Tibial nerve (tissue), 4 donors: Measurements from ENCODE around the gene LRRC1. TPM values are rescaled to one million over a fixed set of nuclear protein-coding genes. Genes with fewer than 3 reads are reported as not detected.

Source experiments
- DNase-seq, 2 donors: peaks; one replicate each; pipeline ENCODE4 v3.0.0-alpha.2; 2019; ENCODE audit warnings: low spot score in 2 of 2
- H3K27ac ChIP-seq, 4 donors: fragments of 200-600 bp; sonication (generic) in 3 of 4; one replicate each; pipeline ENCODE4 v1.5.1; 2017 to 2019; ENCODE audit warnings: mild to moderate bottlenecking in 1 of 4
- H3K27me3 ChIP-seq, 2 donors: fragments of 200-600 bp; sonication (generic) in 1 of 2; one replicate each; pipeline versions ENCODE4 v1.5.1 to v1.6.0; 2017 to 2019
- H3K36me3 ChIP-seq, 3 donors: fragments of 200-600 bp; sonication (generic); one replicate each; pipeline ENCODE4 v1.5.1; 2018 to 2019
- H3K4me1 ChIP-seq, 4 donors: fragments of 200-600 bp; sonication (generic) in 3 of 4; one replicate each; pipeline ENCODE4 v1.5.1; 2017 to 2019
- H3K4me3 ChIP-seq, 4 donors: fragments of 200-600 bp; sonication (generic) in 3 of 4; one replicate each; pipeline ENCODE4 v1.5.1; 2017 to 2019; ENCODE audit warnings: mild to moderate bottlenecking in 1 of 4, moderate library complexity in 1 of 4
- H3K9me3 ChIP-seq, 4 donors: fragments of 200-600 bp; sonication (generic) in 3 of 4; one replicate each; pipeline ENCODE4 v1.5.1; 2017 to 2019
- CTCF ChIP-seq, 5 experiments: fragments of 200-600 bp in 3 of 5; fragments of 450-650 bp in 2 of 5; sonication (generic) in 3 of 5; IDR thresholded peaks; one replicate each; pipeline ENCODE4 v1.5.1; 2016 to 2019; ENCODE audit warnings: antibody characterized with exemption in 5 of 5, mild to moderate bottlenecking in 3 of 5, moderate library complexity in 2 of 5
- EP300 ChIP-seq, 2 donors: sonication (generic); formaldehyde crosslinking; IDR thresholded peaks; one replicate each; pipeline ENCODE4 v1.6.1; 2017; ENCODE audit warnings: antibody characterized with exemption in 2 of 2, mild to moderate bottlenecking in 1 of 2
- POLR2A ChIP-seq, 2 donors: fragments of 450-650 bp; IDR thresholded peaks; one replicate each; pipeline ENCODE4 v1.6.1; 2017; ENCODE audit warnings: antibody characterized with exemption in 2 of 2, mild to moderate bottlenecking in 2 of 2, moderate library complexity in 2 of 2
- WGBS, 2 donors: methylation state at CpG; one replicate each; pipeline ENCODE4 v1.1.5; 2018; 5-methylcytosine and 5-hydroxymethylcytosine counted together
- total RNA-seq, 4 donors: library from RNA; depleted of rRNA; stranded (reverse); fragments of >200 nt; gene quantifications; one replicate each; pipeline ENCODE4 v1.1.0, GENCODE V29; 2016

The LRRC1 gene
- total RNA-seq, 4 donors from 2014 or later = 22.8 to 50.0 (median 39.6) TPM

DNA sequence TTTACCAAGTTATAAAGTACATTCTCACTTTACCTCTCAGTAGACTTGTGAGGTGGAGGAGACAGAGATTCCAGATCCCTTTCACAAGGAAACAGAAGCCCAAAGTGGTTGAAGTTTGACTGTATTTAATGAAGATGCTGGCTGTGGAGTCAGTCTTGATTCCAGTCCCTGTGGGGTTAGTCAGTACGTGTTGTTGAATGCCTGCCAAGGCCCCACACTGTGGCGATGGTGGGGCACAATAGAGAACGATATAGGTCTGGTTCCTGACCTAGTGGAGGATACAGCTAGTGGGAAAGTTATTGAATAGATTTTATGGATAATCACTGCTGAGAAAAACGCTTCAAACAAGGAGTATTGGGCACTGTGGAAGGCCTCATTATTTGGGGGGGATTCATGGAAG is 71.4 kb downstream of the LRRC1 start:
- Histone ChIP-seq H3K9me3 (no peaks in the 10 kb centered on the region), H3K4me3 (no peak overlapping the region), H3K27me3 (no peaks in the 10 kb centered on the region), H3K4me1 (peaks cover 0 to 46% (median 21%) of the 10 kb centered on the region in 4 donors), H3K36me3 (no peaks in the 10 kb centered on the region), H3K27ac (peak overlapping the region in 2 of 4 donors; percentile 1 to 66)
- DNase-seq = no peak
- TF ChIP-seq POLR2A (IDR thresholded peaks at IDR 0.05) (no peak), CTCF (IDR thresholded peaks at IDR 0.05) (no peak), EP300 (IDR thresholded peaks at IDR 0.05) (no peak)
- WGBS, 2 donors = 41 to 45% methylated on average over 4 of the region's 4 CpGs

- TF ChIP-seq CTCF (IDR thresholded peaks at IDR 0.05) = no peak
- TF ChIP-seq EP300 (IDR thresholded peaks at IDR 0.05) = no peak
- no peak for TF ChIP-seq POLR2A (IDR thresholded peaks at IDR 0.05)
- peaks cover 0 to 4% (median 0%) of the 10 kb centered on the region in 4 donors for H3K9me3 ChIP-seq
- H3K27me3 ChIP-seq = no peaks in the 10 kb centered on the region
- no peaks in the 10 kb centered on the region for H3K36me3 ChIP-seq
- peaks cover 0 to 22% (median 4%) of the 10 kb centered on the region in 4 donors for H3K4me1 ChIP-seq
- no peak overlapping the region for H3K27ac ChIP-seq
- no peak overlapping the region for H3K4me3 ChIP-seq
- no peak for DNase-seq
Measured at GRCh38 chr6:53868626-53869025, 73.8 kb downstream of the LRRC1 start.

DNA sequence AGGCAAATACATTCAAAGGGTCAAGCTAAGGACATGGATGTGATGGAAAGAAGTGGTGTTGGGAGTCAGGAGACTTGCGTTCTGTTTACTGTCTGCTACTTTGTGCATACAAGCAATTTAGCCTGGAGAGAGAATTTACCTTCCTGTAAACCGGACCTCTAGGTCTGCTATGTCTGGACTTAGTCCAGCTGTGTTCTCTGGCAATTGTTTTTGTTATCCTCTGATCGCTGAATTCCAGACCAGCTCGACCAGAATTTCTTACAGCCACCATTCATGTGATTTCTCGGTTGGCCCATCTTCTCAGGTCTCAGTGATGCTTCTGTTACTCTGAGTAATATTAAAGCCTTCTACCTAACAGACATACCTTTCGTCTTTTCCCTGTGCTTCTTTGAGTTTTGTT is 75.2 kb downstream of the LRRC1 start:
- Histone ChIP-seq H3K27me3 (no peaks in the 10 kb centered on the region), H3K4me3 (no peak overlapping the region), H3K36me3 (no peaks in the 10 kb centered on the region), H3K4me1 (peaks cover 0 to 17% (median 0%) of the 10 kb centered on the region in 4 donors), H3K9me3 (peaks cover 0 to 4% (median 0%) of the 10 kb centered on the region in 4 donors), H3K27ac (no peak overlapping the region)
- no peak for DNase-seq
- 48 to 64% methylated on average over 6 of the region's 6 CpGs for WGBS, 2 donors
- TF ChIP-seq CTCF (IDR thresholded peaks at IDR 0.05) (no peak), EP300 (IDR thresholded peaks at IDR 0.05) (no peak), POLR2A (IDR thresholded peaks at IDR 0.05) (no peak)

DNA sequence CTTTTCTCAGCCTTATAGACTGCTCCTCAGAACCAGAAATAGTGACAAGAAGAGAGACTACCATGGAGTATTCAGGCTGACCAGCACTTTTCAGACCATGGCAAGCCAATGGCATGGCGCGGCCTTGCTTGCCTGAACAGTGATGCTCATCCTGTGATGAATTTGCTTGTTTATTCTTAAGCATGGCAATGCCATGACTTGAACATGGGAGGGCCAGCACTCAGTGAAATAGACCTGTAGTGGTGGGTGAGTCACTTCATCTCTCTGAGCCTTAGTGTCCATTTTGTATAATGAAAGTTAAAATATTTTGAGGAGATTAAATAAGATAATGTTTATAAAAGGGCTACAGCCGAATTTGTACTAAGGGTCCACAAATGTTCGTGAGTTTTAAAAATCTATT is 79.1 kb downstream of the LRRC1 start:
- no peak for DNase-seq
- TF ChIP-seq CTCF (IDR thresholded peaks at IDR 0.05) = no peak
- TF ChIP-seq EP300 (IDR thresholded peaks at IDR 0.05) = no peak
- no peak for TF ChIP-seq POLR2A (IDR thresholded peaks at IDR 0.05)
- no peak overlapping the region for H3K27ac ChIP-seq

GRCh38 chr6:53874964-53875363 is 80.2 kb downstream of the LRRC1 start:
- TF ChIP-seq POLR2A (IDR thresholded peaks at IDR 0.05) (no peak), EP300 (IDR thresholded peaks at IDR 0.05) (no peak), CTCF (IDR thresholded peaks at IDR 0.05) (no peak)
- no peak for DNase-seq
- no peak overlapping the region for H3K4me3 ChIP-seq
- H3K36me3 ChIP-seq = no peaks in the 10 kb centered on the region
- H3K4me1 ChIP-seq = peaks cover 0 to 5% (median 0%) of the 10 kb centered on the region in 4 donors
- H3K9me3 ChIP-seq = peaks cover 0 to 4% (median 0%) of the 10 kb centered on the region in 4 donors
- 93 to 94% methylated on average over 2 of the region's 2 CpGs for WGBS, 2 donors
- no peak overlapping the region for H3K27ac ChIP-seq
- no peaks in the 10 kb centered on the region for H3K27me3 ChIP-seq

More for the DNA sequence above, 79.1 kb downstream of the LRRC1 start:
- no peaks in the 10 kb centered on the region for H3K36me3 ChIP-seq
- peaks cover 0 to 11% (median 0%) of the 10 kb centered on the region in 4 donors for H3K4me1 ChIP-seq
- H3K27me3 ChIP-seq = no peaks in the 10 kb centered on the region
- peaks cover 0 to 4% (median 0%) of the 10 kb centered on the region in 4 donors for H3K9me3 ChIP-seq
- WGBS, 2 donors = 98 to 99% methylated on average over 4 of the region's 4 CpGs
- no peak overlapping the region for H3K4me3 ChIP-seq
